ENCODE results near the gene TMEM269.

Gene TMEM269

DNA sequence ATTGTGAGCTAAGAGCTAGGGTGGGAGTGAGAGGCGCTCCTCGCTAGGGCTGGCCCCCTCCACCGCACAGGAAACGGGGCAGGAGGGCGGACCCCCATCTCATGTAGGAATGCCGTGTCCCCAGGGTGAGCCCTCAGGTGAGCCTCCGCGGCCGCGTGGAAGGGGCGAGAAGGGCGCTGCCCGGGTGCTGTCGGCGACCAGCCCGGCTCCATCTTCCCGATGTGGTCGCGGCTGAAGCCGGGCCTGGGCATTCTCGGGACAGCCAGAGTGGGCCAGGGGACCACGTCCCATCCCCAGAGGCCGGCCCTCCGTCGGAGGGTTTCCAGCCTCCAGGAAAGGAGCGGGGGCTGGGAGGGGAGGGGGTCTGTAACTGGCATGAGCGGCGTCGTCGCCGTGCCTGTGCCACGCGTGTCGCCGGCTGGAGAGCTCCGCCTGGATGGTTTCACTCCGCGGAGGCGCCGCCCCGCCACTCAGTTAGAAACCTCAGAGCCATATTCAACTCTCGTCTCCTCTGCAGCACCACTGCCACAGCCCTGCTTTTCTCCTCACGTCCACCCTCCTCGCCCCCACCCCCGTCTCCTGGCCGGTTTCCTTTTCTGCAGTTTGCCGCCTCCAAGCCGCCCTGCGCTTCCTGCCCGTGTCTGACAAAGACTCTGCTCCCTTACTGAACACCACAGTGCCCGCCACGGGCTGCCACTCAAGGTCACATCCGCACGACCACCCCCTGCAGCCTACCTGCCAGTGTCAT lies at the start of gene TMEM269:
TMEM269 (plus strand) TSS at position 46 of the 748 bp plus-strand sequence. CDS start 4,903 bp downstream, outside the sequence.
- DNase-seq: no peak

DNA sequence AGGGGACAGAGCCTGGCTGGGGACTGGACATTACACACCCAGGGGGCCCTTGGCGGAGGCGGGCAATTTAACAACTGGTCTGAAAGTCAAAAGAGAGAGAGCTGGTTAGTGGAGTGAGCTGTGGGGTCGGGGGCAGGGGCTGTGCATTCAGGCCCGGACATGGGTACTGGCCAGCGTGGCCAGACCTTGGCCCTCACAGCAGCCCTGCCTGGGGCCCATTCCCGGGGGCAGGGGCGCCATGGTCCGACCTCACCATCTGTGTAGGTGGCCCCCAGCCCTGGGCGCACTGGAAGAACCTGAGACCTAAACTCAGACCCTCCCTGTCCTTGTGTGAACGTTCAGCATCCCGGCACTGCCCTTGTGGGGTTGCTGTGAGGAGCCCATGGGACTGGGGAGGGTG lies 49.7 kb upstream of the TMEM269 start:
- DNase-seq: no peak

DNA sequence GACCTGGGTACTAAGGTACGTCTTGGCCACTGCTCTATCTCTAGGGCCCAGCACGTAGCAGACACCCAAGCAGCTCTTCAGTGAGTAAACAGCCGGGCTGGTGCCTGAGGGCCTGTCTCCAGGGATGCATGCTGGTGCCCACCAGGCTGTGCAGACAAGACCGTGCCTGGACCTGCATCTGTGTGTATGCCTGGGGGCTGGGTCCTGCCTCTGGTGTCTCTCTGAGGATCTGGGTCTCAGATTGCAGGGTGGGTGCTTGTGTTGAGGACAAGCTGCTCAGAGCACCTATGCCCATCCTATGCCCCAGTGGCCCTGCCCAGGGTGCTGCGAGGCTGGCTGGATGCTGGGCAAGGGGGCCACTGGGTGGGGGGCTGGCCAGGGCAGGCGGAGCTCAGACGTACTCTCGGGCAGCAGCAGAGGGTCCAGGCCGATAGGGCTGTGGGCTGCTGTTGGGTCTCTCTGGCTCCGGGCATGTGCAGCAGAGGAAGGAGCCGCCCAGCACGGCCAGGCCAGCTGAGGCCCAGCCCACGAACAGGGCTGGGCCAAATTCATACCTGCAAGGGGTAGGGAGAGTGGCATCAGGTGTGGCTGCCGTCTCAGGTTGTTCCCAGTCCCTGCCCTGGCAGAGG lies 49.2 kb upstream of the TMEM269 start:
- DNase-seq: no peak

- DNase-seq: peak; percentile 50
These were observed 48.6 kb upstream of the TMEM269 start for GRCh38 chr1:42736152-42736551.

- no peak for DNase-seq
These were observed 48.1 kb upstream of the TMEM269 start for GRCh38 chr1:42736571-42737200.

GRCh38 chr1:42737257-42737656 lies 47.5 kb upstream of the TMEM269 start:
- DNase-seq: no peak

DNA sequence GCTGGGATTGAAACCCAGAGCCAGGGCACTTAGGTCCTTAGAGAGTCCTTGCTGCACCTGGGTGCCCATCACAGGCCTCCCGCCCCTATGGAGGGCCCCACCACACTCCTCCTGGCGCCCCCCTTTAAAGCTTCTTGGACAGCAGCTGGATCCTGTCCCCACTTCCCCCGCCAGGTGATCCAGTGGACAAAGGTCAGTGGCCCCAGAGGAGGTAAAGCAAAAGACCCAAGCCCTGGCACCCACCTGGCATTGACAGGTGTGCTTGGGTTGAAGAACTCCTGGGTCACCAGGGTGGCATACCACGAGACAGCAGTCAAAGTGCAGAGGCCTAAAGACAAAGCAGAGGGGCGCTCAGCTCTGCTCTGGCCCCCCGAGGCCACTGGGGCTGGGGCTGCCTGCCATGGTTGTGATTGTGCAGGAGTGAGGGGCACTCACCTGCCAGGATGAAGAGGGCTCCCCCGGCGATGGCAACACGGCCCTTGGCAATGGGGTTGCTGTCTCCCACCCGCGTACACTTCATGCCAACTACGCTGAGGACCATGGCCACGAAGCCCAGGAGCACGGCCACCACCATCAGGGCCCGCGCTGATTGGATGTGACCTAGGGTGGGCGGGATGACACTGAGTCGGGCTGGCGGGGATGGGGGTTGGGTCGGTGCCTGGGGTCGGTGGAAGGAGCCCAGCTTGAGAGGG lies 46.7 kb upstream of the TMEM269 start:
- DNase-seq: no peak

GRCh38 chr1:42738678-42739226 lies 46.0 kb upstream of the TMEM269 start:
- no peak for DNase-seq

DNA sequence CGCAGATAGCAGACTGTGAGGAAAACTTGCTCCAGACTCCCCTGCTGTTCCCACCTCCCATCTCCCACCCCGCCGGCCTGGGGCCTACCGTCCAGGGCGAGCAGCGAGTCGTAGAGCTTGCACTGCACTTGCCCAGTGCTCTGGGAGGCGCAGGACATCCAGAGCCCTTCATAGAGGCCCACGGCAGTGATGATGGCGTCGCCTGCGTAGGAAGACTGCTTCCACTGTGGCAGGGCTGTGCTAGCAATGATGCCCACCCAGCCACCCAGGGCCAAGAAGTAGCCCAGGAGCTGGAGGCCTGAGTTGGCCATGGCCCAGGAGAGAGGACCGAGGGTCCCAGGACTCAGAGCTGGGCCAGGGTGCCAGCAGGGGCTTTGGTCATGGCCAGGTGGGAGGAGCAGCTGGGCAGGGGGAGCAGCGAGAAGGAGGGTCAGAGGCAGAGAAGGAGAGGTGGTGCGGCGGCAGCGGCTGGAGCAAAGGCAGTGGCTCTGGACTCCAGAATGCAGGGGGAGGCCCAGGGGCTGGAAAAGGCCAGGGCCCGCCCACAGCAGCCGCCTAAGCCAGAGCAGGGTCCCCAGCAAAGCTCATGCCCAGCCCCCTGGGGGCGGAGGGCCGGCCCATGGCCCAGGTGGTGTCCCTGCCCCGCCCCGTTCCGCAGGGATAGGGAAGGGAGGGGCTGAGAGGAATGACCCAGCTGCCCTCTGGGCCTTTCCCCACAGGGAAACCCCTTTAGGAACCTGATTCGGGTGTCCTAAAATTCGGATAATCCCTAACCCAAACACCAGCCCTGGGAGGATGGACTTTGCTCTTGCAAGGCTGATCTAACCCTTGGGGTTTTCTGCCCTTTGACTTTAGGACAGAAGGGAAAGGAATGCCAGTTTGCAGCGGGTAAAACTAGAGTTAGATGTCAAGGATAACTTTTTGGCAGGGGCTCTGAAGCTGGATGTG lies 44.8 kb upstream of the TMEM269 start, which contains the start of gene CLDN19:
CLDN19 (minus strand) TSS at position 484 of the 948 bp plus-strand sequence; CDS start at position 311, 173 bp downstream.
- DNase-seq: no peak

- no peak for DNase-seq
These were observed 43.8 kb upstream of the TMEM269 start for GRCh38 chr1:42740851-42741580.

GRCh38 chr1:42741706-42742105 lies 43.1 kb upstream of the TMEM269 start:
- DNase-seq: no peak

DNA sequence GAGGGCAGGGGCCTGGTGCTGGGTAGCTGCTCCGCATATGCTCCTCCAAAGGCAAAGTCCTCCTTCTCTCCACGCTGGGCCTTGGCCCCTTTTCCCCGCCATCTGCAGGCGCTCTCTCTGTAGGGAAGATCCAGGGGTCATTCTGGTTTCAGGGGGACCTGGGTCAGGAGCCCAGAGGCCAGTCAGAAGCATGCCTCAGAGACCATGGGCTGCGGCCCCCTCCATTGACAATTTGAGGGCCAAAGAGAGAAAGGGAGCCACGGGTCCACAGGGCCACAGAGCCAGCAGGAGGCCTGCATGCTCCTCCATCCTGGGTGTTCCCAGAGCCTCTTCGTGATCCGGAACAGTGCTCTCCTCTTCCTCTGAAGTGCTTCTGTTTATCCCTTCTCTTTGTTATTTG lies 42.6 kb upstream of the TMEM269 start:
- DNase-seq: no peak

DNA sequence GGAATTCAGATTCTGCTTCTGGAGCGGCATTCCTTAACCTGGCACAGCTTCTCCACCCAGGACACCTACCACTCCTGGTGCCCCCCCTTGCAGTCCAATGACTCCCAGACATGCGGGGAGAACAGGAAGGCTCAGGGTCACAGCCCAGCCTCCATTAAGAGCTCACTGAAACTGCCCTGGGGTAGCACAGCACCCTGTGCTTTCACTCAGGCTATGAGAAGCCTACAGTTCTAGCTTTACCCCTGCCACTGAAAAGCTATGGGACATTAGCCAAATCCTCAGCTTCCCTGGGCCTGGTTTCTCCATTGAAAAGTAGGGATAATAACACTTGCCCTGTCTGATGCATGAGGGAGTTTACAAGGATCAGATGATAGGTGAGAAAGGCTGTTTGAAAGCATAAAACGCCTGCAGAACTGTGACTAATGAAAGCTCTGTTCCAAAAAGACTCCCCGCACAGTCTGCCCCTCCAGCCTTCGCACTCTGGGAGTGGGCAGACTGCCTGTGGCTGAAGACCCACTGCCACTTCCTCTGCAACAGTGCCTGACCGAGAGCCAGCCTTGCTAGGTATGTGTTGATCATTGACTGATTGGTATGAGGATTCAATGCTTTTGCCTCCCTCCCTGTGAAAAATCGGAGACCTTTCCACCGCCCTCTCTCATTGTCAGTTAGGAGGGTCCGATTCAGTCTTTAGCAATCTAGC lies 42.0 kb upstream of the TMEM269 start:
- DNase-seq: no peak

DNA sequence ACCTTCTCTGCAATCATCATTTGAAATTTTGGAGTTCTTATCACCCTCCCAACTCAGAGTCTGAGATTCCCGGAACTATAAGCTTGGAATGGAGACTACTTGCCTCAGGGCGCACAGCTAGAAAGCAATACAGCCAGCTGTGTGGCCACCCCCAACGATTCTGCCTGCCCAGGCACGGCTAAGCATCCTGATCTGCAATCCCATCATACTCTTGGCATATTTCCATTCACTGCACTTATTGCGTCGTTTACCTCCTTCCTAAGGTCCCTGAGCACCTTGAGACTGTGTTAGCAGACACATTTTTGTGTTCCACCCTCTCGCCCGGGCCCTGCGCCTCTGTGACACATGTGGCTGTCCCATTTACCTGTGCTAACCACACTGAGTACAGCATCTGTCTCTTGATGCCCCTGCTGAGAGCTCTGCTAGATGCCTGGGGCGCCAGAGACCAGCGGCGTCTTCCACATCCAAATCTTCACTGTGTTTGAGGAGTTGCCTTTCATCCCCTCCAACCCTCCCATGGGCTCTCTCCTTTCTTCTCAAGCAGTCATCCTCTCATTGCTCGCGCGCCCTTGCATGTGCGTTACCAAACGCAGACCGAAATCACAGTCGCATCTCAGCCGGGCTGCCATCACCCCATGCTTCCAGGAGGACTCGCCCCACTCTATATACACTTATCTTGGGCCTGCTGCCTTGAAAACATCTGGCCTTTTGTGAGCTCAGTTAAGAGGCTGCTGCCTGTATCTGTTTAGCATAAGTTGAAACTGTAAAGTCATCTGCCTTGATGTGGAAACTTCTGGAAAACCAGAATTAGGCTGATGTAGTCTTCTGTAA lies 41.3 kb upstream of the TMEM269 start:
- DNase-seq: no peak

DNA sequence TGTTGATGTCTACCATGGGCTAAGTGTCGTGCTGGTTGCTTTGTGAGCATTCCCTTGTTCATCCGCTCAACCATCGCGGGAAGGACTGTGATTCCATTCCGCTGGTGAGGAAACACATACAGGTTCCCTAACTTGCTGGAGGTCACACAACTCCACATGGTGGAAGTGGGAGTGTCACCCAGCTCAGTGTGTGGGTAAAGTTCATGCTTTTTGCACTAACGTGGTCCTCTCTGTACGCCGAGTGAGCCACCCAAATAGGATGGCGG lies 40.7 kb upstream of the TMEM269 start:
- no peak for DNase-seq

- DNase-seq: no peak
These were observed 38.9 kb upstream of the TMEM269 start for GRCh38 chr1:42745851-42746250.

GRCh38 chr1:42746436-42747105 lies 38.2 kb upstream of the TMEM269 start:
- no peak for DNase-seq

DNA sequence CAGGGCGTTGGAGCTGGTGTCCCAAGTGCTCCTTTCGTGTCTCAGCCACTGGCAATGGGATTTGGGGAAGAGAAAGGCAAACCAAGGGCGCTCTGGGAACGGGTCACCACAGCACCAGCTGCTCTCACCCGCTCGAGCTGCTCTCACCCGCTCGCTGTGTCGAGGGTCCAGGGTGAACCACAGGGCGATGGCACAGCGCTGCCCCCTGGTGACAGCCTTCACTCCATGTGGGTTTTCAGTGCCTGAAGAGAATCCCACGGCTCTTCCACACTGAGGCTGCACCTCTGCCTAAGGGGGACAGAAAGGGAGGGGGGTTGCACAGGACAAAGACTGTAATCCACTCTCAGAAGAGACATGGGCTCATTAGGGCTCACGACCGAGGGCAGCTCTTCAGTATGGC lies 37.7 kb upstream of the TMEM269 start:
- DNase-seq: peak; percentile 33

- no peak for DNase-seq
These were observed 36.8 kb upstream of the TMEM269 start for GRCh38 chr1:42748021-42748420.
